ENCODE data around the gene NXPH4. TPM values are rescaled to one million over a fixed set of nuclear protein-coding genes. Genes with fewer than 3 reads are reported as not detected.

The NXPH4 gene
- total RNA-seq (2014; rRNA removed; shearing (Covaris generic)): 5.3 and 5.8 TPM in 2 replicates

GRCh38 chr12:57216014-57216911 lies at the start of gene NXPH4:
TSS of gene NXPH4 (plus strand) at chr12:57216794. CDS start at chr12:57216970, 176 bp downstream.
- no peak for DNase-seq (ENCODE audit: low spot score)

GRCh38 chr12:57166971-57167371 lies 49.6 kb upstream of the NXPH4 start:
- DNase-seq (ENCODE audit: low spot score): peak; percentile 95

GRCh38 chr12:57168058-57168457 lies 48.5 kb upstream of the NXPH4 start:
- no peak for DNase-seq (ENCODE audit: low spot score)

GRCh38 chr12:57169046-57169795 lies 47.4 kb upstream of the NXPH4 start:
- no peak for DNase-seq (ENCODE audit: low spot score)

- no peak for DNase-seq (ENCODE audit: low spot score)
Measured at GRCh38 chr12:57169969-57170368, 46.6 kb upstream of the NXPH4 start.

GRCh38 chr12:57170408-57170807 lies 46.2 kb upstream of the NXPH4 start:
- DNase-seq (ENCODE audit: low spot score): no peak

- DNase-seq (ENCODE audit: low spot score): no peak
Measured at GRCh38 chr12:57170927-57171326, 45.7 kb upstream of the NXPH4 start.

GRCh38 chr12:57171668-57172067 lies 44.9 kb upstream of the NXPH4 start:
- DNase-seq (ENCODE audit: low spot score): peak; percentile 65

- no peak for DNase-seq (ENCODE audit: low spot score)
Measured at GRCh38 chr12:57173089-57173488, 43.5 kb upstream of the NXPH4 start.

- DNase-seq (ENCODE audit: low spot score): no peak
Measured at GRCh38 chr12:57173683-57174082, 42.9 kb upstream of the NXPH4 start.

GRCh38 chr12:57175428-57176138 lies 41.0 kb upstream of the NXPH4 start:
- DNase-seq (ENCODE audit: low spot score): peak; percentile 49

GRCh38 chr12:57176139-57176477 lies 40.5 kb upstream of the NXPH4 start:
- DNase-seq (ENCODE audit: low spot score): no peak

GRCh38 chr12:57176846-57177245 lies 39.7 kb upstream of the NXPH4 start:
- peak; percentile 56 for DNase-seq (ENCODE audit: low spot score)

GRCh38 chr12:57177354-57177753 lies 39.2 kb upstream of the NXPH4 start:
- no peak for DNase-seq (ENCODE audit: low spot score)

GRCh38 chr12:57178213-57178612 lies 38.4 kb upstream of the NXPH4 start:
- no peak for DNase-seq (ENCODE audit: low spot score)

- no peak for DNase-seq (ENCODE audit: low spot score)
Measured at GRCh38 chr12:57179331-57180086, 37.1 kb upstream of the NXPH4 start.

GRCh38 chr12:57180321-57180989 lies 36.1 kb upstream of the NXPH4 start:
- DNase-seq (ENCODE audit: low spot score): no peak

GRCh38 chr12:57181072-57181471 lies 35.5 kb upstream of the NXPH4 start:
- no peak for DNase-seq (ENCODE audit: low spot score)

- DNase-seq (ENCODE audit: low spot score): peak; percentile 61
Measured at GRCh38 chr12:57181561-57182155, 34.9 kb upstream of the NXPH4 start.

GRCh38 chr12:57182918-57183575 lies 33.5 kb upstream of the NXPH4 start:
- peak; percentile 83 for DNase-seq (ENCODE audit: low spot score)

Data from A172 (cell line).